Cardiac fibroblast (primary cell): ENCODE measurements around the gene HMGN2.

Experiments
- DNase-seq, 2 donors: peaks; one replicate each; pipeline versions ENCODE4 v3.0.0 to v3.0.0-alpha.2; 2010; ENCODE audit warnings: low read depth in 2 of 2
- H3K4me3 ChIP-seq, 2 donors: replicated peaks in 1 of 2; 1 replicate in 1 of 2; 2 replicates in 1 of 2; pipeline ENCODE4 v1.5.1; 2011; ENCODE audit warnings: low read depth in 2 of 2, low read length in 2 of 2, mild to moderate bottlenecking in 2 of 2, moderate library complexity in 1 of 2
- CTCF ChIP-seq: IDR thresholded peaks from one replicate; pipeline ENCODE4 v1.5.1; 2011; ENCODE audit warnings: low read depth, mild to moderate bottlenecking, low read length, inconsistent platforms

HMGN2 gene

GRCh38 chr1:26469558-26469957 is 2.7 kb upstream of the HMGN2 start:
- DNase-seq = no peak
- no peak overlapping the region for H3K4me3 ChIP-seq
- TF ChIP-seq CTCF = no peak

GRCh38 chr1:26470878-26471497 is 1.3 kb upstream of the HMGN2 start:
- no peak for TF ChIP-seq CTCF
- H3K4me3 ChIP-seq = peak overlapping the region in 1 of 2 donors; percentile 75
- peak in 1 of 2 donors; percentile 17 for DNase-seq

- no peak for TF ChIP-seq CTCF
- peak; percentile 72 to 79 for DNase-seq
- peak overlapping the region; percentile 58 to 75 for H3K4me3 ChIP-seq
These were observed 531 bp upstream of the HMGN2 start for GRCh38 chr1:26471498-26472319.

- no peak for TF ChIP-seq CTCF
- DNase-seq = peak; percentile 94 to 97
- peak overlapping the region; percentile 58 to 75 for H3K4me3 ChIP-seq
These were observed 933 bp downstream of the HMGN2 start for GRCh38 chr1:26472901-26473845.

- no peak for TF ChIP-seq CTCF
- DNase-seq = no peak
- no peak overlapping the region for H3K4me3 ChIP-seq
These were observed 2.6 kb downstream of the HMGN2 start for GRCh38 chr1:26474818-26475217.

- no peak overlapping the region for H3K4me3 ChIP-seq
- DNase-seq = no peak
- no peak for TF ChIP-seq CTCF
These were observed 3.7 kb downstream of the HMGN2 start for GRCh38 chr1:26475989-26476388.
